ENCODE measurements around the gene RET. TPM values are rescaled to one million over a fixed set of nuclear protein-coding genes. Genes with fewer than 3 reads are reported as not detected.

RET gene
- total and polyA plus RNA-seq, 2 of the 13 experiments (the other 11 are each of a cell fraction or from before 2014, with no cell fraction given), result 0.02 TPM; not detected in 1

GRCh38 chr10:43059336-43059720, 17.5 kb upstream of the RET start:
- no TSS peak for BruUV-seq (replicated peaks)
- no peak for FAIRE-seq
- intact Hi-C loops (cut with micrococcal nuclease; ENCODE audit: unreplicated experiment) (no loop called here), in situ Hi-C loops (cut with HindIII; ENCODE audit: extremely low pct_ligation_motif_present, low pct_unique_long_range_greater_than_20kb) (no loop called here)
- H2AFZ ChIP-seq (ENCODE audit: low read length), result no peak overlapping the region
- CTCF ChIA-PET (ENCODE audit: low intra/inter-chr PET ratio, low total read pairs), result no interaction called here
- POLR2A ChIA-PET, result no interaction called here
- 0% methylated on average over 4 of the region's 6 CpGs for WGBS (ENCODE audit: low lambda C conversion rate)
- no peaks in the 10 kb centered on the region for H3K9me3 ChIP-seq (ENCODE audit: low read length)
- H3K36me3 ChIP-seq (replicated peaks in 1 of 2; ENCODE audit: control insufficient read depth in 1 of 2, insufficient read depth in 2 of 2, low read length in 2 of 2), result no peaks in the 10 kb centered on the region
- H3K27me3 ChIP-seq (ENCODE audit: control insufficient read depth in 1 of 2, insufficient read depth in 2 of 2, low read length in 2 of 2), result peaks cover 4 to 22% of the 10 kb centered on the region in 2 experiments; a peak in 3 of 5 replicates
- no peaks in the 10 kb centered on the region for H3K79me2 ChIP-seq (ENCODE audit: insufficient read depth, low read length)
- H3K4me3 ChIP-seq (replicated peaks in 1 of 3; ENCODE audit: insufficient read depth in 1 of 3, low read depth in 2 of 3, low read length in 3 of 3), result no peak overlapping the region
- no peak overlapping the region for H3K27ac ChIP-seq (ENCODE audit: extremely low read length, insufficient read depth, low read length)
- H3K4me1 ChIP-seq (ENCODE audit: insufficient read depth, low read length), result peaks cover 17% of the 10 kb centered on the region
- ATAC-seq, result no peak
- TF ChIP-seq ZNF224 (CRISPR knock-in tag; IDR thresholded peaks at IDR 0.05), result no peak
- no peak for TF ChIP-seq TP53 (CRISPR knock-in tag; conservative IDR thresholded peaks at IDR 0.05)
- no peak for TF ChIP-seq E2F1 (CRISPR knock-in tag; IDR thresholded peaks at IDR 0.05)
- no peak for TF ChIP-seq HES4 (CRISPR knock-in tag; IDR thresholded peaks at IDR 0.05; ENCODE audit: borderline replicate concordance)
- no peak for TF ChIP-seq ZBTB4 (CRISPR knock-in tag; IDR thresholded peaks at IDR 0.05; ENCODE audit: borderline replicate concordance)
- TF ChIP-seq GABPA (IDR thresholded peaks at IDR 0.05; ENCODE audit: low read depth, low read length), result no peak
- TF ChIP-seq GABPA (CRISPR knock-in tag; IDR thresholded peaks at IDR 0.05; ENCODE audit: low read depth), result no peak
- no peak for TF ChIP-seq HNRNPK (IDR thresholded peaks at IDR 0.05; ENCODE audit: low read depth, low read length, poor library complexity, severe bottlenecking)
- no peak for TF ChIP-seq KAT2B (IDR thresholded peaks at IDR 0.05; ENCODE audit: borderline replicate concordance, low read depth, low read length)
- TF ChIP-seq AKAP8 (CRISPR knock-in tag; IDR thresholded peaks at IDR 0.05), result no peak
- no peak for TF ChIP-seq JUND (CRISPR knock-in tag; IDR thresholded peaks at IDR 0.05)
- H4K20me1 ChIP-seq (ENCODE audit: insufficient read depth, low read length), result no peaks in the 10 kb centered on the region
- H3K9ac ChIP-seq (ENCODE audit: insufficient read depth, low read depth, low read length), result no peak overlapping the region
- DNase-seq (ENCODE audit: low spot score), result no peak
- H3K4me2 ChIP-seq (ENCODE audit: low read depth, low read length), result no peak overlapping the region

Measured in HepG2 (cell line).